ENCODE results near the gene DUOX1. TPM values are rescaled to one million over a fixed set of nuclear protein-coding genes. Genes with fewer than 3 reads are reported as not detected.

DUOX1 gene
- total RNA-seq, 4 donors from 2014 or later, result 1.5 to 4.2 (median 3.9) TPM

DNA sequence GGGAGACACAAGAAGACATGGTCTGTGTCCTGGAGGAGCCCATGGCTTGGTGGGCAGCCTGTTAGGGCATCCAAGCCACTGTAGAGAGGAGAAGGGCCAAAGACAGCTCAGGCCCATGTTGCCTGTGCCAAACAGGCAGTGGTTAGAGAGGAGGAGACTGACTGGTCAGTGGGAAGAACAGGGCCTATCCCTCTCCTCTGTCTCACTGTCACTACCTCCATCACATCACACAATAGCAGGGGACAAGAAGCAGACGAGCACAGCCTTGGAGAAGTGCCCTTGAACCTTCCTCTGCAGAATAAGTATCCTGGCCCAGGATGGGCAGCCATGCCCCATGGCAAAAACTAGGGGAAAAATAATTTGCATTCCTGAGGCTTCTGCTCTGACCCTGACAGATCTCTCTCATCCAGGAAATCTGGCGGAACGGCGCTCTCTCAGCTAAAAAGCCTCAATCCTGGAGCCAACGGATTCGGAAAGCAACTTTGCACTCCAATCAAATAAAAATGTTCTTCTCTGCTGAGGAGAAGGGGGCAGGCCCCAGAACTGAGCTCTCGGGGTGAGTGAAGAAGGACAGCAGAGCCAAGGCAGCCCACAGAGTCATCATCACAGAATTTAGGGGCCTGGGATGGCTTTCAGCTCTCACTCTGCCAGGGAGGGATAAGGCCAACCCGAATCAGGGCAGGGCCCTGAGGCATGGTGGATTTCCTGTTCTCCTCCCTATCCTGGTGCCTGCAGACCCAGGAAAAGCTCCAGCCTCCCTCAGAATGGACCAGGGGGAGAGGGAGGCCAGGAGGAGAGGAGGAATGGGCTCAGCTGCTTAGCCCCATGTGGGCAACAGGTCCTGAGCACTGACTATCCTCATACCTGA lies 56.3 kb downstream of the DUOX1 start:
- WGBS, 2 donors, result 34 to 41% methylated on average over 8 of the region's 8 CpGs
- Histone ChIP-seq H3K27ac (peak overlapping the region; percentile 84 to 96 (median 90)), H3K4me3 (peak overlapping the region; percentile 62 to 91 (median 76)), H3K36me3 (no peaks in the 10 kb centered on the region), H3K9me3 (no peaks in the 10 kb centered on the region), H3K4me1 (peaks cover 0 to 41% (median 17%) of the 10 kb centered on the region in 4 donors), H3K27me3 (no peaks in the 10 kb centered on the region)
- TF ChIP-seq, protein P1, sequence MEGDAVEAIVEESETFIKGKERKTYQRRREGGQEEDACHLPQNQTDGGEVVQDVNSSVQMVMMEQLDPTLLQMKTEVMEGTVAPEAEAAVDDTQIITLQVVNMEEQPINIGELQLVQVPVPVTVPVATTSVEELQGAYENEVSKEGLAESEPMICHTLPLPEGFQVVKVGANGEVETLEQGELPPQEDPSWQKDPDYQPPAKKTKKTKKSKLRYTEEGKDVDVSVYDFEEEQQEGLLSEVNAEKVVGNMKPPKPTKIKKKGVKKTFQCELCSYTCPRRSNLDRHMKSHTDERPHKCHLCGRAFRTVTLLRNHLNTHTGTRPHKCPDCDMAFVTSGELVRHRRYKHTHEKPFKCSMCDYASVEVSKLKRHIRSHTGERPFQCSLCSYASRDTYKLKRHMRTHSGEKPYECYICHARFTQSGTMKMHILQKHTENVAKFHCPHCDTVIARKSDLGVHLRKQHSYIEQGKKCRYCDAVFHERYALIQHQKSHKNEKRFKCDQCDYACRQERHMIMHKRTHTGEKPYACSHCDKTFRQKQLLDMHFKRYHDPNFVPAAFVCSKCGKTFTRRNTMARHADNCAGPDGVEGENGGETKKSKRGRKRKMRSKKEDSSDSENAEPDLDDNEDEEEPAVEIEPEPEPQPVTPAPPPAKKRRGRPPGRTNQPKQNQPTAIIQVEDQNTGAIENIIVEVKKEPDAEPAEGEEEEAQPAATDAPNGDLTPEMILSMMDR (IDR thresholded peaks at IDR 0.05), result no peak
- TF ChIP-seq EP300 (IDR thresholded peaks at IDR 0.05) (no peak), POLR2A (IDR thresholded peaks at IDR 0.05) (no peak)
- no peak for DNase-seq (ENCODE audit: low spot score in 2 of 2)

DNA sequence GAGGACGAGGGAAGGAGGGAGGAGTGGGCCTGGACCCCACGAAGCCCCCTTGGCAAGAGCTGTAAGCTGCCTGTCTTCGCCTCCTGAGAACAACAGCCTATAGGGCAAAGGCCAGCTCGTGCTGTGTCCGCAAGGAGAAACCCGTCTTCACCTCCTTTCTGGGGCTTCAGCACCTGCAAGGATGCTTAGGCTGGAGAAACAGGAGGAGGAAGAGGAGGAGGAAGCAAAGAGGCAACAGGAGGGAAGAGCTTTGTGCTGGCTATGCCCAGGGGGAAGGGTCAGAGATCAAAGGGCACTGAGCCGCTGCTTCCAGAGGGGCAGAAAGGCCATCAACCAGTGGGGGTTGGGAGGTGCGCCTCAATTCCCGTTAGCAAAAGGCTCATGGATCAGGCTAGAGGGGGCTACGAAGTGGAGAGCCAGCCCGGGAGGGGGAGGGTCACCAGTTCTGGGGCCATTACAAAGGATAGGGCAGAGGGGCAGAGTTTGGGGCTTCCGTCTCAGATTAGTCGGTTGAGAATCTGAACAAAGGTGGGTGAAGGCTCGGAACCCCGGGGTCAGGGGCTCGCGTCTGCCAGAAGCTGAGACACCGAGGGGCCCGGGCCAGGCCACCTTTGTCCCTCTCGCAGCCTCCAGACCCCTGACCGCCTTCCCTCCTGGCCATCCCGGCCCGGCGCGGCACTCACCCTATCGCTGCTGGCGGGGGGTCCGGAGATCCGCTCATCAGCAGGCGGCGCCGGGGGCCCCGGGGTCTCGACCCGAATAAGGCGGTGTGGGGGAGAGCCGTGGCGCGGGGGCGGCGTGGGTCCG lies 57.2 kb downstream of the DUOX1 start:
- peaks cover 0 to 37% (median 17%) of the 10 kb centered on the region in 4 donors for H3K4me1 ChIP-seq
- H3K27me3 ChIP-seq, result no peaks in the 10 kb centered on the region
- no peaks in the 10 kb centered on the region for H3K36me3 ChIP-seq
- WGBS, 2 donors, result 14% methylated on average over 18 to 20 of the region's 42 CpGs
- H3K4me3 ChIP-seq, result peak overlapping the region; percentile 62 to 91 (median 76)
- TF ChIP-seq EP300 (IDR thresholded peaks at IDR 0.05) (no peak), POLR2A (IDR thresholded peaks at IDR 0.05) (no peak)
- TF ChIP-seq, protein P1 (IDR thresholded peaks at IDR 0.05), result no peak
- no peak for DNase-seq (ENCODE audit: low spot score in 2 of 2)
- no peaks in the 10 kb centered on the region for H3K9me3 ChIP-seq
- peak overlapping the region; percentile 84 to 96 (median 90) for H3K27ac ChIP-seq

DNA sequence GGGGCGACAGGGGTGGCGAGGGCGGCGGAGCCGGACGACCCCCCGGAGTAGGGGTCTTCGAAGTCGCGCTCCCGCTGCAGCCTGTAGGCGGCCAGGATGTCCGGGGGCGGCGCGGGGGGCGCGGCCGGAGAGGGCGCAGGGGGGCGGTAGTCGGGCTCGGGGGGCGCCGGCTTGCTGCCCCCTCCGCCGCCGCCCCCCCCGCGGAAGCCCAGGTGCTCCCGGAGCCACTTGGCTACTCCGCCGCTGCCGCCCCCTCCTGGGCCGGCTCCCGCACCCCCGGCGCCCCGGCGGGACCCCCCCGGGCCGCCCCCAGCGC lies 57.7 kb downstream of the DUOX1 start:
- no peaks in the 10 kb centered on the region for H3K36me3 ChIP-seq
- WGBS, 2 donors, result no CpG with 5 or more reads among the region's 43 CpGs
- H3K4me3 ChIP-seq, result peak overlapping the region; percentile 62 to 91 (median 76)
- H3K27ac ChIP-seq, result peak overlapping the region; percentile 84 to 96 (median 90)
- H3K27me3 ChIP-seq, result no peaks in the 10 kb centered on the region
- H3K4me1 ChIP-seq, result peaks cover 0 to 37% (median 17%) of the 10 kb centered on the region in 4 donors
- DNase-seq (ENCODE audit: low spot score in 2 of 2), result no peak
- TF ChIP-seq EP300 (IDR thresholded peaks at IDR 0.05), result no peak
- TF ChIP-seq, protein P1 (IDR thresholded peaks at IDR 0.05), result no peak
- no peak for TF ChIP-seq POLR2A (IDR thresholded peaks at IDR 0.05)
- H3K9me3 ChIP-seq, result no peaks in the 10 kb centered on the region

DNA sequence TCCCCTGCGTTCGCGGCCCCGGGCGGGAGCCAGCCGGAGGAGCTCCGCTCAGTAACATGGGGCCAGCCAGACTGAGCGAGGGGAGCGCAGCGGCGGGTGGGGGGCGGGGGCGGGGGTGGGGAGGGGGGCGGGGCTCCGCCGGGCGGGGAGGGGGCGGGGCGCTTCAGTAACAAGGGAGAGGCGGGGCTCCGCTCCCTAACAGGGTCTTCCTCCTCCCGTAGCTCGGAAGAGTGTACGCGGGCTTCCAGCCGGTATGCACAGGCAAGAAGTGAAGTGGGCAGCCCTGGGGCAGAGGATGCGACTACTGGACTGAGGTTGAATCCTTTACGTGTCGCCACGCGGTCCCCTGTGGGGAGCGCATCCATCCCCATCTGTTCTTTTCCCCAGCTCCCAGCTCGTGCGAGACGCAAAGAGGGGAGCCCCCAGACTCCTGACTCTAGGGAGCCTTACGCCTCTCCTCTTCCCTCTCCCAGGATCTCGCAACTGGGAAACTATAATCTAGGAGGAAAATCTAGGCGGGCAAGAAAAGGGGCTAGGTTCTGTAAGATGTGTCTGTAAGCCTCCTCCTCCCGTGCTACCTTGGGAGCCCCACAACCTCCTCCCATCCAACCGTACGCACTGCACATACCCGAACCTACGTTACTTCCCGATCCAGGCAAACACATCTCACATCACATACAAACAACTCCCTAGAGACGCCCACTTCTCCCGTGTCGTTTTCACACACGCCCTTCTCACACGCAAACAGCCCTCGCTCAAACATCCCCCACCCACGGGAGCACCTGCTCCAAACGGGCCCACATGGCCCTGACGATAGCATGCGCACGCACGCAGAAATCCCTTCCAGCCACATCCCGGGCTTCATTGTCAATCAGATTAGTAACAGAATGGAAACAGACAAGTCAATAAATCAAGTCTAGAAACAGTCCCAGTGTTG lies 58.4 kb downstream of the DUOX1 start, which contains the start of gene SHF:
Gene SHF (minus strand): TSS at position 73 of the 937 bp plus-strand sequence. CDS start 15 bp downstream, at position 58.
- Histone ChIP-seq H3K27me3 (no peaks in the 10 kb centered on the region), H3K27ac (peak within 1 kb of the TSS; percentile 84 to 96 (median 90)), H3K9me3 (no peaks in the 10 kb centered on the region), H3K36me3 (no peaks in the 10 kb centered on the region), H3K4me1 (peaks cover 0 to 37% (median 17%) of the 10 kb centered on the region in 4 donors), H3K4me3 (peak within 1 kb of the TSS; percentile 68 to 91 (median 80))
- peak in 1 of 2 donors; percentile 40 for DNase-seq (ENCODE audit: low spot score in 2 of 2)
- TF ChIP-seq EP300 (IDR thresholded peaks at IDR 0.05), result peak in 1 of 2 donors; percentile 59
- TF ChIP-seq, protein P1 (IDR thresholded peaks at IDR 0.05), result no peak
- TF ChIP-seq POLR2A (IDR thresholded peaks at IDR 0.05), result peak in 1 of 2 donors; percentile 41
- 1% methylated on average over 34 to 39 of the region's 57 CpGs for WGBS, 2 donors

Measured in tibial nerve (tissue), 4 donors.